HepG2 (cell line): ENCODE data around the gene GPR183. TPM values are rescaled to one million over a fixed set of nuclear protein-coding genes. Genes with fewer than 3 reads are reported as not detected.

Experiments
- ATAC-seq: fragments of 200-7000 bp; cut with Tn5 transposase; 3 replicates; pipeline ENCODE4 v1.9.1; 2020; ENCODE audit warnings: mild to moderate bottlenecking, moderate library complexity
- BruUV-seq: library from RNA; stranded (reverse); fragments of 400-500 nt; replicated peaks from 2 replicates; lab custom pipeline; 2021; lab: Mats Ljungman, UMichigan
- CTCF ChIA-PET: fragments of 300-600 bp; formaldehyde crosslinking; extraction: SDS; loops from one replicate; lab custom pipeline; 2021; ENCODE audit warnings: low total read pairs, inconsistent platforms, low intra/inter-chr PET ratio; lab: Yijun Ruan, JAX
- POLR2A ChIA-PET: fragments of 350-600 bp; sonication (Branson Sonifier 250); formaldehyde crosslinking; loops from one replicate; lab custom pipeline; 2020; ENCODE audit warnings: antibody characterized with exemption, inconsistent platforms; lab: Yijun Ruan, JAX
- DNase-seq: peaks from one replicate; pipeline ENCODE4 v3.0.0-alpha.2; 2015; ENCODE audit warnings: low spot score
- FAIRE-seq: peaks from 3 replicates; lab custom pipeline; 2011; peaks lifted over from hg19 to GRCh38; lab: Jason Lieb, UNC
- H2AFZ ChIP-seq: one replicate; pipeline ENCODE4 v1.6.1; 2011; ENCODE audit warnings: low read length, inconsistent platforms
- H3K27ac ChIP-seq: fragments of 300-600 bp; 3 replicates; pipeline ENCODE4 v1.8.0; 2011; ENCODE audit warnings: mixed run types, mild to moderate bottlenecking, mixed read lengths, low read length, inconsistent platforms; ENCODE audit not compliant: insufficient read depth; ENCODE audit errors: extremely low read length
- H3K27me3 ChIP-seq, 2 experiments: fragments of 200-600 bp in 1 of 2; 2 replicates in 1 of 2; 3 replicates in 1 of 2; pipeline versions ENCODE4 v1.6.0 to v1.8.0; 2011; ENCODE audit warnings: low read length in 2 of 2, mild to moderate bottlenecking in 2 of 2, moderate library complexity in 2 of 2, inconsistent platforms in 1 of 2; ENCODE audit not compliant: insufficient read depth in 2 of 2, control insufficient read depth in 1 of 2
- H3K36me3 ChIP-seq, 2 experiments: fragments of 200-600 bp in 1 of 2; replicated peaks in 1 of 2; 2 replicates in 1 of 2; 3 replicates in 1 of 2; pipeline versions ENCODE4 v1.5.1 to v1.8.0; 2011; ENCODE audit warnings: low read length in 2 of 2, inconsistent platforms in 1 of 2; ENCODE audit not compliant: insufficient read depth in 2 of 2, control insufficient read depth in 1 of 2
- H3K4me1 ChIP-seq: 2 replicates; pipeline ENCODE4 v1.5.1; 2012; ENCODE audit warnings: low read length, inconsistent platforms; ENCODE audit not compliant: insufficient read depth
- H3K4me2 ChIP-seq: 2 replicates; pipeline ENCODE4 v1.6.0; 2011; ENCODE audit warnings: low read depth, low read length, inconsistent platforms
- H3K4me3 ChIP-seq, 3 experiments: fragments of 200-600 bp in 1 of 3; sonication (generic), shearing (Covaris generic) in 1 of 3; replicated peaks in 1 of 3; 2 replicates each; pipeline ENCODE4 v1.5.1; 2011 to 2016; ENCODE audit warnings: low read length in 3 of 3, inconsistent platforms in 2 of 3, low read depth in 2 of 3, mild to moderate bottlenecking in 2 of 3, control low read depth in 1 of 3, mixed read lengths in 1 of 3; ENCODE audit not compliant: insufficient read depth in 1 of 3
- H3K79me2 ChIP-seq: one replicate; pipeline ENCODE4 v1.6.1; 2011; ENCODE audit warnings: low read length, inconsistent platforms; ENCODE audit not compliant: insufficient read depth
- H3K9ac ChIP-seq: 2 replicates; pipeline ENCODE4 v1.6.0; 2011; ENCODE audit warnings: mild to moderate bottlenecking, low read depth, low read length, inconsistent platforms; ENCODE audit not compliant: insufficient read depth
- H3K9me3 ChIP-seq: 2 replicates; pipeline ENCODE4 v1.5.1; 2012; ENCODE audit warnings: mild to moderate bottlenecking, low read length
- H4K20me1 ChIP-seq: 2 replicates; pipeline ENCODE4 v1.6.0; 2011; ENCODE audit warnings: inconsistent platforms, mild to moderate bottlenecking, low read length, moderate library complexity; ENCODE audit not compliant: insufficient read depth
- CHD4 ChIP-seq: fragments of 200-600 bp; sonication (generic); IDR thresholded peaks from 2 replicates; pipeline ENCODE4 v1.7.0; 2017; ENCODE audit warnings: mild to moderate bottlenecking, low read length, borderline replicate concordance
- FOXA1 ChIP-seq, 2 experiments: fragments of 450-650 bp in 1 of 2; sonication (generic) in 1 of 2; formaldehyde crosslinking in 1 of 2; IDR thresholded peaks; 2 replicates each; pipeline versions ENCODE4 v1.4.0 to v1.6.1; 2016 to 2020; ENCODE audit warnings: missing genetic modification reagents in 1 of 2
- NFIC ChIP-seq: IDR thresholded peaks from 2 replicates; pipeline ENCODE4 v1.6.1; 2012; ENCODE audit warnings: mild to moderate bottlenecking, low read length, inconsistent platforms
- ZIK1 ChIP-seq: sonication (generic); formaldehyde crosslinking; IDR thresholded peaks from 2 replicates; pipeline ENCODE4 v1.5.0; 2020; ENCODE audit warnings: mild to moderate bottlenecking, low read depth, missing genetic modification reagents, borderline replicate concordance
- ZKSCAN8 ChIP-seq: IDR thresholded peaks from 2 replicates; pipeline ENCODE4 v1.6.1; 2016; ENCODE audit warnings: borderline replicate concordance, missing genetic modification reagents, missing compliant biosample characterization
- ZNF318 ChIP-seq: sonication (generic); formaldehyde crosslinking; IDR thresholded peaks from 2 replicates; pipeline ENCODE4 v1.4.0; 2020; ENCODE audit warnings: mild to moderate bottlenecking, missing genetic modification reagents
- WGBS: methylation state at CpG from one replicate; pipeline ENCODE4 v1.1.6; 2017; ENCODE audit warnings: low lambda C conversion rate; 5-methylcytosine and 5-hydroxymethylcytosine counted together
- in situ Hi-C: cut with HindIII; loops from 2 replicates; pipeline ENCODE4 v1.10.0; 2017; ENCODE audit warnings: low pct_unique_long_range_greater_than_20kb; ENCODE audit not compliant: extremely low pct_ligation_motif_present
- intact Hi-C: fragments of 100-400 bp; cut with micrococcal nuclease; formaldehyde crosslinking; loops from one replicate; pipeline ENCODE4 v1.10.0; 2022; ENCODE audit not compliant: unreplicated experiment
- polyA plus RNA-seq, 8 experiments: library from polyadenylated mRNA; depleted of rRNA in 3 of 8; stranded (reverse) in 7 of 8; unstranded in 1 of 8; fragments of >200 nt; fragmentation: Illumina TruSeq in 4 of 8; extraction: Trizol in 4 of 8; gene quantifications; 2 replicates each; pipeline versions ENCODE4 v1.2.1 to v1.2.3, GENCODE V29; 2011 to 2016; ENCODE audit warnings: low read depth in 4 of 8, missing spikeins in 1 of 8, mixed read lengths in 1 of 8; ENCODE audit not compliant: insufficient read depth in 1 of 8
- total RNA-seq, 5 experiments: library from RNA; depleted of rRNA; stranded (reverse); fragments of >200 nt; fragmentation: Illumina TruSeq; extraction: Trizol; gene quantifications; 2 replicates each; pipeline ENCODE4 v1.2.3, GENCODE V29; 2016; ENCODE audit warnings: low read depth in 1 of 5

GPR183 gene
- total and polyA plus RNA-seq, 2 of the 13 experiments (the other 11 are each of a cell fraction or from before 2014, with no cell fraction given): not detected

DNA sequence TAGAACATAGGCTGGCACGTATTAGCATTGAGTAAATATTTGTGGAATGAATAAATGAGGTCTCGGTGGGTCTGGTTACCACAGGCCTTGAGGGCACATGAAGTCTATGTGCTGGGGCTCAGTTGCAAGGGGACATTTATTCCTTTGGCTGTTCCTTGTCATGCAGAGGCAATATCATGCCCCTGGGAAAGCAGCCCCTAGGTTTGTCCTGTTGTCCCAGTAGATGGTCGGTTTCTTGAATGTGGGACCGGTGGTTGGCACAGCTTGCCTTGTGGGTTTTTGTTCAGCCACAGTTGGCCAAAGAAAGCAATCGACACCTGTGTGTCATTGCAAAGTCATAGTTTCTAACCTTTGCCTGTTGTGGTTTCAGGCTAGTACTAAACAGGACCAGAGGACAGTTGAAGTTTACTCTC, 24.7 kb upstream of the GPR183 start (continued):
- TF ChIP-seq ZNF318 (CRISPR knock-in tag): no peak

- Histone ChIP-seq H3K36me3 (peaks cover 1 to 9% of the 10 kb centered on the region in 2 experiments; a peak in 2 of 5 replicates), H3K4me3 (no peak overlapping the region), H4K20me1 (no peaks in the 10 kb centered on the region), H3K79me2 (no peaks in the 10 kb centered on the region), H3K9me3 (no peaks in the 10 kb centered on the region), H2AFZ (no peak overlapping the region), H3K27me3 (no peaks in the 10 kb centered on the region), H3K9ac (no peak overlapping the region), H3K4me1 (peaks cover 20% of the 10 kb centered on the region), H3K4me2 (no peak overlapping the region), H3K27ac (no peak overlapping the region)
- in situ Hi-C loops: no loop called here
- no peak for DNase-seq
- ChIA-PET POLR2A (no interaction called here), CTCF (no interaction called here)
- no peak for ATAC-seq
- no peak for FAIRE-seq
- TF ChIP-seq CHD4 (no peak), ZKSCAN8 (CRISPR knock-in tag) (no peak), NFIC (no peak), FOXA1 (IDR thresholded peaks at IDR 0.05) (no peak), FOXA1 (CRISPR knock-in tag; IDR thresholded peaks at IDR 0.05) (no peak), ZIK1 (no peak)
- BruUV-seq: no TSS peak
- 73% methylated on average over 6 of the region's 6 CpGs for WGBS
- intact Hi-C loops: no loop called here
Measured at GRCh38 chr13:99330942-99331341, 23.7 kb upstream of the GPR183 start.
